Mammary epithelial cell (primary cell): ENCODE results near the gene OMP.

Source experiments
- EZH2 ChIP-seq: IDR thresholded peaks from 2 replicates; pipeline ENCODE4 v1.6.1; 2012; ENCODE audit warnings: low read length, inconsistent platforms, borderline replicate concordance
- TF ChIP-seq, protein P1 (sequence below), 2 donors: IDR thresholded peaks in 1 of 2; conservative IDR thresholded peaks in 1 of 2; 2 replicates each; pipeline ENCODE4 v1.5.1; 2011 to 2012; ENCODE audit warnings: inconsistent platforms in 2 of 2, low read length in 2 of 2, mild to moderate bottlenecking in 2 of 2, control low read depth in 1 of 2, low read depth in 1 of 2; ENCODE audit not compliant: insufficient read depth in 1 of 2; ENCODE audit errors: extremely low read depth in 1 of 2

DNA sequence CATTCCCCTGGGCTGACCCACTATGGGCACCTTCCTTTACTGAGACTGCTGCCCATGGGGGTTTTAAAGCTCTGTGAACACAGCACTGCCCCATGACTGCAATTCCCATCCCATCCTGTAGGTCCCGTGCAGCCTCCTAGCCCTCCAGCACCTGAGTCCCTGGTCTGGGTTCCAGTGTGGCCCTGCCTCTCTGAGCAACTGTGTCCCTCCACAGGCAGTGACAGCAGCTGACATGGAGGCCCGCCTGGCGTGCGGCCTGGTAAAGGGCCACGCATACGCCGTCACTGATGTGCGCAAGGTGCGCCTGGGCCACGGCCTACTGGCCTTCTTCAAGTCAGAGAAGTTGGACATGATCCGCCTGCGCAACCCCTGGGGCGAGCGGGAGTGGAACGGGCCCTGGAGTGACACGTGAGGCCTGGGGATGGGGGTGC, 12.6 kb downstream of the OMP start:
- TF ChIP-seq, protein P1, sequence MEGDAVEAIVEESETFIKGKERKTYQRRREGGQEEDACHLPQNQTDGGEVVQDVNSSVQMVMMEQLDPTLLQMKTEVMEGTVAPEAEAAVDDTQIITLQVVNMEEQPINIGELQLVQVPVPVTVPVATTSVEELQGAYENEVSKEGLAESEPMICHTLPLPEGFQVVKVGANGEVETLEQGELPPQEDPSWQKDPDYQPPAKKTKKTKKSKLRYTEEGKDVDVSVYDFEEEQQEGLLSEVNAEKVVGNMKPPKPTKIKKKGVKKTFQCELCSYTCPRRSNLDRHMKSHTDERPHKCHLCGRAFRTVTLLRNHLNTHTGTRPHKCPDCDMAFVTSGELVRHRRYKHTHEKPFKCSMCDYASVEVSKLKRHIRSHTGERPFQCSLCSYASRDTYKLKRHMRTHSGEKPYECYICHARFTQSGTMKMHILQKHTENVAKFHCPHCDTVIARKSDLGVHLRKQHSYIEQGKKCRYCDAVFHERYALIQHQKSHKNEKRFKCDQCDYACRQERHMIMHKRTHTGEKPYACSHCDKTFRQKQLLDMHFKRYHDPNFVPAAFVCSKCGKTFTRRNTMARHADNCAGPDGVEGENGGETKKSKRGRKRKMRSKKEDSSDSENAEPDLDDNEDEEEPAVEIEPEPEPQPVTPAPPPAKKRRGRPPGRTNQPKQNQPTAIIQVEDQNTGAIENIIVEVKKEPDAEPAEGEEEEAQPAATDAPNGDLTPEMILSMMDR (conservative IDR thresholded peaks at IDR 0.05 in 1 of 2, IDR thresholded peaks at IDR 0.05 in 1 of 2; ENCODE audit: extremely low read depth in 1 of 2, insufficient read depth in 1 of 2, low read depth in 1 of 2, low read length in 2 of 2) = peak; percentile 25 to 34
- TF ChIP-seq EZH2 = no peak
